ENCODE measurements around the gene PHKA2.

PHKA2 gene

GRCh38 chrX:18944482-18944881, 39.4 kb downstream of the PHKA2 start:
- Mint-ChIP-seq H3K4me1 (no peaks in the 10 kb centered on the region), H3K27ac (ENCODE audit: low read depth) (no peak overlapping the region), H3K36me3 (ENCODE audit: insufficient read depth) (peaks cover 19% of the 10 kb centered on the region), H3K27me3 (no peaks in the 10 kb centered on the region), H3K9me3 (no peaks in the 10 kb centered on the region), H3K4me3 (no peak overlapping the region)
- no peak for DNase-seq (ENCODE audit: low spot score in 2 of 2)
- ATAC-seq (replicated peaks; ENCODE audit: extremely low read depth, poor library complexity, severe bottlenecking), result no peak

DNA sequence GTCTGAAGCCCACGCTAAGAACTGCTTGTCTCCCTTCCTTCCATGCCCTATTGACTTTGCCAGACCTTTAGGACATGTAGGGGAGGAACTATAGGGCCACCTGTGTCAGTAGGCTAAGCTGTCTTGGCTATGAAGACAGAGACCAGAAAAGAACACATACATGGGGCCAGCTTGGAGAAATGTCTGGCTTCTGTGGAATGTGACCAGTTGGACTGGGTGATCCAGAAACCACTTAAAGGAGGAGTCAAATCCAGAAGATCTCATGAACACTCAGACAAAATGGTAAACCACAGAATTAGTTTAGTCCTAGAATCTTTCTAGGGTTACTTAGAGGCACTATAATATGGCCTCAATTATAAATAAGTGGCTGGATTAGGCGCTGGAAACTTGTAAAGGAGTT, 42.0 kb downstream of the PHKA2 start:
- Mint-ChIP-seq H3K4me1 (no peaks in the 10 kb centered on the region), H3K27me3 (no peaks in the 10 kb centered on the region), H3K9me3 (no peaks in the 10 kb centered on the region), H3K27ac (ENCODE audit: low read depth) (no peak overlapping the region), H3K4me3 (no peak overlapping the region), H3K36me3 (ENCODE audit: insufficient read depth) (peaks cover 13% of the 10 kb centered on the region)
- no peak for ATAC-seq (replicated peaks; ENCODE audit: extremely low read depth, poor library complexity, severe bottlenecking)
- DNase-seq (ENCODE audit: low spot score in 2 of 2), result no peak

DNA sequence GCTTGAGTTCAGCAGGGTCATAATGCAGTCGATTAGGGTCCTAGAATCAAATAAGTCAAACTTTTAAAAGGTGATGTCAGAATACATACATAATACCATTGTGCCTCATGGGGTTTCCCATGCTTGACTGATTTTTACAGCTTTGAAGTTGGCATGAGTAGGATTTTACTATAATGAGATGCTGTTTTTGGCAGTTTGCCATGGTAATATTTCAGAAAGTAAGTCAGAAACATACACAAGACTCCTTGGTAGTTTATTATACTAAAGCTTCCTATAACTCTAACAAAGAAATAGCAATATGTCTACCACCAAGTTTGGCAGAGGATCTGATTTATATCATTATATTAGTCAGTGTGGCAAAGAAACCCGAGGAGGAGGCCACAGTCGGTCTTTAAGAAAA, 45.2 kb downstream of the PHKA2 start:
- no peak for DNase-seq (ENCODE audit: low spot score in 2 of 2)
- no peak overlapping the region for H3K4me3 Mint-ChIP-seq
- H3K9me3 Mint-ChIP-seq, result no peaks in the 10 kb centered on the region
- peaks cover 12% of the 10 kb centered on the region for H3K36me3 Mint-ChIP-seq (ENCODE audit: insufficient read depth)
- no peak overlapping the region for H3K27ac Mint-ChIP-seq (ENCODE audit: low read depth)
- H3K27me3 Mint-ChIP-seq, result no peaks in the 10 kb centered on the region
- H3K4me1 Mint-ChIP-seq, result no peaks in the 10 kb centered on the region
- no peak for ATAC-seq (replicated peaks; ENCODE audit: extremely low read depth, poor library complexity, severe bottlenecking)

- Mint-ChIP-seq H3K27me3 (no peaks in the 10 kb centered on the region), H3K36me3 (ENCODE audit: insufficient read depth) (peaks cover 8% of the 10 kb centered on the region), H3K27ac (ENCODE audit: low read depth) (no peak overlapping the region), H3K9me3 (no peaks in the 10 kb centered on the region), H3K4me1 (no peaks in the 10 kb centered on the region), H3K4me3 (no peak overlapping the region)
- ATAC-seq (replicated peaks; ENCODE audit: extremely low read depth, poor library complexity, severe bottlenecking), result no peak
- DNase-seq (ENCODE audit: low spot score in 2 of 2), result no peak
These were observed 46.7 kb downstream of the PHKA2 start for GRCh38 chrX:18937173-18937572.

- H3K4me1 Mint-ChIP-seq, result no peaks in the 10 kb centered on the region
- H3K27ac Mint-ChIP-seq (ENCODE audit: low read depth), result no peak overlapping the region
- peaks cover 6% of the 10 kb centered on the region for H3K36me3 Mint-ChIP-seq (ENCODE audit: insufficient read depth)
- no peaks in the 10 kb centered on the region for H3K9me3 Mint-ChIP-seq
- ATAC-seq (replicated peaks; ENCODE audit: extremely low read depth, poor library complexity, severe bottlenecking) (no peak), DNase-seq (ENCODE audit: low spot score in 2 of 2) (no peak)
- H3K27me3 Mint-ChIP-seq, result no peaks in the 10 kb centered on the region
- no peak overlapping the region for H3K4me3 Mint-ChIP-seq
These were observed 48.0 kb downstream of the PHKA2 start for GRCh38 chrX:18935893-18936292.

- ATAC-seq (replicated peaks; ENCODE audit: extremely low read depth, poor library complexity, severe bottlenecking), result no peak
- no peak for DNase-seq (ENCODE audit: low spot score in 2 of 2)
- no peak overlapping the region for H3K4me3 Mint-ChIP-seq
- no peaks in the 10 kb centered on the region for H3K27me3 Mint-ChIP-seq
- no peaks in the 10 kb centered on the region for H3K4me1 Mint-ChIP-seq
- H3K27ac Mint-ChIP-seq (ENCODE audit: low read depth), result no peak overlapping the region
- peaks cover 8% of the 10 kb centered on the region for H3K36me3 Mint-ChIP-seq (ENCODE audit: insufficient read depth)
- H3K9me3 Mint-ChIP-seq, result no peaks in the 10 kb centered on the region
These were observed 49.2 kb downstream of the PHKA2 start for GRCh38 chrX:18934708-18935107.

- no peaks in the 10 kb centered on the region for H3K9me3 Mint-ChIP-seq
- H3K36me3 Mint-ChIP-seq (ENCODE audit: insufficient read depth), result peaks cover 8% of the 10 kb centered on the region
- H3K4me1 Mint-ChIP-seq, result no peaks in the 10 kb centered on the region
- no peak overlapping the region for H3K4me3 Mint-ChIP-seq
- ATAC-seq (replicated peaks; ENCODE audit: extremely low read depth, poor library complexity, severe bottlenecking) (no peak), DNase-seq (ENCODE audit: low spot score in 2 of 2) (no peak)
- H3K27me3 Mint-ChIP-seq, result no peaks in the 10 kb centered on the region
- H3K27ac Mint-ChIP-seq (ENCODE audit: low read depth), result no peak overlapping the region
These were observed 50.3 kb downstream of the PHKA2 start for GRCh38 chrX:18933617-18934016.

- no peak for ATAC-seq (replicated peaks; ENCODE audit: extremely low read depth, poor library complexity, severe bottlenecking)
- Mint-ChIP-seq H3K4me1 (no peaks in the 10 kb centered on the region), H3K36me3 (ENCODE audit: insufficient read depth) (peaks cover 9% of the 10 kb centered on the region), H3K9me3 (no peaks in the 10 kb centered on the region), H3K4me3 (no peak overlapping the region), H3K27ac (ENCODE audit: low read depth) (no peak overlapping the region), H3K27me3 (no peaks in the 10 kb centered on the region)
- no peak for DNase-seq (ENCODE audit: low spot score in 2 of 2)
These were observed 51.9 kb downstream of the PHKA2 start for GRCh38 chrX:18931972-18932371.

DNA sequence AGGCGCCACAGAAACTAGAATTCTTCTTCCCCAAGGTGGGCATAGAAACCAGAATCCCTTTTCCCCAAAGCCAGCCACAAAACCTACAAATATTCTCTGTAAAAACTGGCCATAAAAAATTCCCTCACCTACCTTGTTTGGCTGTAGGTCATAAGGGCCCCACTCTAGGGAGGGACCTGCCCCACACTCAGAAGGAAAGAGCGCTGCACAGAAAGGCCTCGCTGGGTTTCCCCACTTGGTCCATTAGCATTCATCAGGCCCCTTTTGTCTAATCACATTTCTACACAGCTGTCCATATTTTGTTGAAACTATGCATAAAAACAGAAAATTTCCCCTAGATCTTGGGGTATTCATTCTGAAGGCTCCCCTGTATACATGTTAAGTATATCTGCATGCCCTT, 54.1 kb downstream of the PHKA2 start:
- Mint-ChIP-seq H3K36me3 (ENCODE audit: insufficient read depth) (peaks cover 12% of the 10 kb centered on the region), H3K4me3 (no peak overlapping the region), H3K9me3 (no peaks in the 10 kb centered on the region), H3K4me1 (no peaks in the 10 kb centered on the region), H3K27me3 (no peaks in the 10 kb centered on the region), H3K27ac (ENCODE audit: low read depth) (no peak overlapping the region)
- ATAC-seq (replicated peaks; ENCODE audit: extremely low read depth, poor library complexity, severe bottlenecking), result no peak
- DNase-seq (ENCODE audit: low spot score in 2 of 2), result no peak

- Mint-ChIP-seq H3K27ac (ENCODE audit: low read depth) (no peak overlapping the region), H3K36me3 (ENCODE audit: insufficient read depth) (peaks cover 17% of the 10 kb centered on the region), H3K4me1 (no peaks in the 10 kb centered on the region), H3K27me3 (no peaks in the 10 kb centered on the region), H3K4me3 (no peak overlapping the region), H3K9me3 (no peaks in the 10 kb centered on the region)
- ATAC-seq (replicated peaks; ENCODE audit: extremely low read depth, poor library complexity, severe bottlenecking) (no peak), DNase-seq (ENCODE audit: low spot score in 2 of 2) (no peak)
These were observed 56.4 kb downstream of the PHKA2 start for GRCh38 chrX:18927558-18927957.

DNA sequence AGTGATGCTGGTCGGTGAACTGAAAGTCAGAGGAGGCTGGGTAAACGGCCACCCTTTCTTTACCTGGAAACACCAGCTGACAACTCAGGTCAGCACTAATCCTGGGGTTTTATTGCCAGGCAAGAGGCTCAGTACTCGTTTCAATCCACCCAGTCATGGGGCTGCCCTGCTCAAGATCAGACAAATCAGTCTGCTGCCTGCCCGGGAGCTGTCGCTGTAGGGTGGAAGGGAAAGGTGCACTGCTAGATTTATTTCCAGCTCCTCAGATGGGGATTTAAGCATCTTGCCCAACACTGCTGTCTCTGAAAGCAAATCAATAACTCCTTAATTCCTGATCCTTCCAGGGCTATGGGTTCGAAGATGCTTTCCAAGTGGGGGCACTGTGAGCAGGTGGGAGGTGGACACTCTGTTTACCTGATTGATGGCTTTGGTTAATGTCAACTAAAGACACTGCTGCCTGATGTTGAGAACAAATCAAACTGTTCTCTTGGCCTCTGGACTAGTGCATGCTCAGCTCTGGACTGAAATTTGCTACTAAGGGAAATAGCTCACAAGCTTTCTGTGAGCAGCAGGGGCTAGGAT, 59.3 kb downstream of the PHKA2 start:
- Mint-ChIP-seq H3K36me3 (ENCODE audit: insufficient read depth) (peaks cover 18% of the 10 kb centered on the region), H3K27me3 (no peaks in the 10 kb centered on the region), H3K4me1 (no peaks in the 10 kb centered on the region), H3K4me3 (no peak overlapping the region), H3K27ac (ENCODE audit: low read depth) (no peak overlapping the region), H3K9me3 (no peaks in the 10 kb centered on the region)
- no peak for DNase-seq (ENCODE audit: low spot score in 2 of 2)
- ATAC-seq (replicated peaks; ENCODE audit: extremely low read depth, poor library complexity, severe bottlenecking), result no peak

DNA sequence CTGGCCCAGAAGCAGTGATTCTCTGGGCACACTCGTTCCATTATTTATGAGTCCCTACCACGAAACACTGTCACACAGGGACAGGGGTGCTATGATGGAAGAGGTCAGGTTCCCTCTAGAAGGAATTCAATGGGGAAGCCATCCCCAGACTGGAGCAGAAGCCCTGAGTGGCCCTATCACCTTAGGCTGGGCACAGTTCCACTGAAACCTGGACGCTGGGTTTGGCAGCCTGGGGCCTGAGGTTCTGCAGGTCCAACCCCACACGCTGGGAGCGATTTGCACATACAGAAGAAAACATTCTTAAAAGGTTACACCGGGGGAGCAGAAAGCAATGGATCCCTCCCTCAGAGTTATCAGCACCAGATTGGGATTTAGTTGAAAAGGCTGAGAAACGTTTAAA, 63.3 kb downstream of the PHKA2 start:
- Mint-ChIP-seq H3K9me3 (no peaks in the 10 kb centered on the region), H3K4me1 (no peaks in the 10 kb centered on the region), H3K4me3 (no peak overlapping the region), H3K27me3 (no peaks in the 10 kb centered on the region), H3K27ac (ENCODE audit: low read depth) (no peak overlapping the region), H3K36me3 (ENCODE audit: insufficient read depth) (peaks cover 13% of the 10 kb centered on the region)
- DNase-seq (ENCODE audit: low spot score in 2 of 2) (no peak), ATAC-seq (replicated peaks; ENCODE audit: extremely low read depth, poor library complexity, severe bottlenecking) (no peak)

DNA sequence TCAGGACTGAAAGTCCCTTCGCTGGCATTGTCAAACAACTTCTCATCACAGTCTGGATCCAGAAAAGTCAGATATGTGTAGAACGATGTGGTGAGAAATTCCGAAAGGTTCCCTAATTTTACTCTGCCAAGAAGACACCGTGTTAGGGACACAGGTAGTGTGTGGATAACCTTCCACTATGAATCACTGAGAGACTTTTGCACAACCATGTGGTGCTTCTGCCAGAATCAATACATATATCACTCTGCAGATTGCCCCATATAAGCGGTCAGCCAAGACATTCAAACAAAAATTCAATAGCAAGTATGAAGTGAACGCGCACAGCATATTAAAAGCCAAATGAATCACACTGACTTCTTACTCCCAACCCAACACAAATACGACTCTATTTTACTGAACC, 63.8 kb downstream of the PHKA2 start:
- Mint-ChIP-seq H3K36me3 (ENCODE audit: insufficient read depth) (peaks cover 13% of the 10 kb centered on the region), H3K4me1 (no peaks in the 10 kb centered on the region), H3K9me3 (no peaks in the 10 kb centered on the region), H3K27me3 (no peaks in the 10 kb centered on the region), H3K4me3 (no peak overlapping the region), H3K27ac (ENCODE audit: low read depth) (no peak overlapping the region)
- ATAC-seq (replicated peaks; ENCODE audit: extremely low read depth, poor library complexity, severe bottlenecking) (no peak), DNase-seq (ENCODE audit: low spot score in 2 of 2) (no peak)

GRCh38 chrX:18917831-18918230, 66.1 kb downstream of the PHKA2 start:
- DNase-seq (ENCODE audit: low spot score in 2 of 2), result no peak
- no peak overlapping the region for H3K27ac Mint-ChIP-seq (ENCODE audit: low read depth)
- no peaks in the 10 kb centered on the region for H3K4me1 Mint-ChIP-seq
- no peak for ATAC-seq (replicated peaks; ENCODE audit: extremely low read depth, poor library complexity, severe bottlenecking)
- H3K4me3 Mint-ChIP-seq, result no peak overlapping the region
- H3K27me3 Mint-ChIP-seq, result no peaks in the 10 kb centered on the region
- H3K9me3 Mint-ChIP-seq, result no peaks in the 10 kb centered on the region
- H3K36me3 Mint-ChIP-seq (ENCODE audit: insufficient read depth), result peaks cover 13% of the 10 kb centered on the region
